Measurements from ENCODE around the gene SOHLH1. TPM values are rescaled to one million over a fixed set of nuclear protein-coding genes. Genes with fewer than 3 reads are reported as not detected.
"Not testable (repeated sequence)": the region's sequence is repeated elsewhere in the genome, so short reads cannot be mapped to it uniquely, and the experiment has no call there.

SOHLH1 gene
- total RNA-seq, 4 donors from 2014 or later: not detected

DNA sequence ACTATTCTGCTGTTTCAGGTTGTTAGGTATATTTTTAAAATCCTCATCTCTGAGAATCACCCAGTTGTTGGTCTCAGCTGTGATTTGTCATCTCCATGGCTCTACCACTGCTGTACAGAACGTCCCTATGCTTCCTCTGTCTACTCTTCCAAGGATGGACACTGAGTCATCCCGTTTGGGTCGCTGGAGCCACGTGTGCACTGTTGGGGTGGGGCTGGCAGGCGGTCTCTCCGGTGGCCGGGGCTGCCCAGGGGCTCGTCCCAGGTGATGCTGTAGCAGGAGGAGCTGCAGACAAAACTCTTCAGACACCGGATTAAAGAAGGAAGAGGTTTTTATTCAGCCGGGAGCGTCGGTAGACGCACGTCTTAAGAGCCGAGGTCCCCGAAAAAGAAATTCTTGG lies 19.2 kb downstream of the SOHLH1 start:
- TF ChIP-seq, protein P1, sequence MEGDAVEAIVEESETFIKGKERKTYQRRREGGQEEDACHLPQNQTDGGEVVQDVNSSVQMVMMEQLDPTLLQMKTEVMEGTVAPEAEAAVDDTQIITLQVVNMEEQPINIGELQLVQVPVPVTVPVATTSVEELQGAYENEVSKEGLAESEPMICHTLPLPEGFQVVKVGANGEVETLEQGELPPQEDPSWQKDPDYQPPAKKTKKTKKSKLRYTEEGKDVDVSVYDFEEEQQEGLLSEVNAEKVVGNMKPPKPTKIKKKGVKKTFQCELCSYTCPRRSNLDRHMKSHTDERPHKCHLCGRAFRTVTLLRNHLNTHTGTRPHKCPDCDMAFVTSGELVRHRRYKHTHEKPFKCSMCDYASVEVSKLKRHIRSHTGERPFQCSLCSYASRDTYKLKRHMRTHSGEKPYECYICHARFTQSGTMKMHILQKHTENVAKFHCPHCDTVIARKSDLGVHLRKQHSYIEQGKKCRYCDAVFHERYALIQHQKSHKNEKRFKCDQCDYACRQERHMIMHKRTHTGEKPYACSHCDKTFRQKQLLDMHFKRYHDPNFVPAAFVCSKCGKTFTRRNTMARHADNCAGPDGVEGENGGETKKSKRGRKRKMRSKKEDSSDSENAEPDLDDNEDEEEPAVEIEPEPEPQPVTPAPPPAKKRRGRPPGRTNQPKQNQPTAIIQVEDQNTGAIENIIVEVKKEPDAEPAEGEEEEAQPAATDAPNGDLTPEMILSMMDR (IDR thresholded peaks at IDR 0.05): no peak
- DNase-seq (ENCODE audit: low spot score) (no peak), ATAC-seq (ENCODE audit: low FRiP score) (no peak)

DNA sequence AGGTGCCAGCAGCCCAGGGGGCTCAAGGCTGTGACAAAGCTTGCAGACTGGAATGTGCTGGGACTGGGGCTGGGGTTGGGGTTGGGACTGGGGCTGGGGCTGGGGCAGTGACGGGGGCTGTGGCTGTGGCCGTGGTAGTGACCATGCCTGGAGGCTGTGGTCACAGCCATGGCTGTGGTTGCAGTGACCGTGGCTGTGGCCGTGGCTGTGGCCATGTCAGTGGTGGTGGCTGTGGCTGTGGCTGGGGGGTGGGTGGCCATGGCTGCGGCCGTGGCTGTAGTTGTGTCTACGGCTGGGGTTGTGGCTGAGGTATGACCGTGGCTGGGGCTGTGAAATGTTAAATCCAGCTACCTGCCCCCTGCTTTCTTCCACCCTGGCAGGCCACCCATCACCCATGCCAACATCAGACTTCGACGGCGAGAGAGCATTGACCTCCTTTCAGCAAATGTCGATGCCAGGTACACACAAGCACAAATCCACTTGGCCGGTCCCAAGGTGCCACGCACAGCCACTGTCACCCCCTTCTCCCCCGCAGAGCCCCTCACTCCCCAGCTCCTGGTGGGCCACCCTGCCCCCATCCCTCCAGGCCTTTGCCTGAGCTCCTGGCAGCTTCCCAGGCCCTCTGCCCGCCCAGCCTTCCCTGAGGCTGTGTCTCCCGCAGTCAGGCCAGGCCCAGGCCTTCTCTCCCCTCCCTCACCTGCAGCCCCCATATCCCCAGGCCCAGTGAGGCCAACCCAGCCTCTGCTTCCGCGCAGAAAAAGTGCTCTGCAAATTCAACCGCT lies 20.9 kb downstream of the SOHLH1 start:
- DNase-seq (ENCODE audit: low spot score): no peak
- TF ChIP-seq, protein P1 (IDR thresholded peaks at IDR 0.05): no peak
- ATAC-seq (ENCODE audit: low FRiP score): no peak

DNA sequence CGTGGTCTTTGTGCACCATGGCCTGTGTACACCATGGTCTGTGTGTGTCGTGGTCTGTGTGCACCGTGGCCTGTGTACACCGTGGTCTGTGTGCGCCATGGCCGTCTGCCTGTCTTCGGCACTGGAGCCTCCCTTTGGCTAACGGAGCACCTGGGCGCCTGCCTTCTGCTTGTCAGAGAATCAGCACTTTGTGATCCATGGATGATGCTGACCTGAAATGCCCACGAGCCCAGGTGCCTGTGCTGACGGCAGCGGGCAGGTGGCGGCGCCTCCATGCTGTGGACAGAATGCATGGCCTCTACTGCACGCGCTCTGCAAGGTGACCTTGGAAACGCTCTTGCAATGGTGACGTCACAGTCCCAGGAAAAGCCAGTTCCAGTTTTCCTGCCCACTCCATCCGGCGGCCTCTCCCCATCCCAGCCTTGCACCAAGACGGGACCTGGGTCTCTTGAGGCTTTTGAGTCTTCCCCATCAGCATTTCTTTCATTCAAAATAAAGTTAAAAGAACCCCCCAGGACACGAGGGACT lies 21.6 kb downstream of the SOHLH1 start:
- ATAC-seq (ENCODE audit: low FRiP score): no peak
- TF ChIP-seq, protein P1 (IDR thresholded peaks at IDR 0.05): no peak
- no peak for DNase-seq (ENCODE audit: low spot score)

DNA sequence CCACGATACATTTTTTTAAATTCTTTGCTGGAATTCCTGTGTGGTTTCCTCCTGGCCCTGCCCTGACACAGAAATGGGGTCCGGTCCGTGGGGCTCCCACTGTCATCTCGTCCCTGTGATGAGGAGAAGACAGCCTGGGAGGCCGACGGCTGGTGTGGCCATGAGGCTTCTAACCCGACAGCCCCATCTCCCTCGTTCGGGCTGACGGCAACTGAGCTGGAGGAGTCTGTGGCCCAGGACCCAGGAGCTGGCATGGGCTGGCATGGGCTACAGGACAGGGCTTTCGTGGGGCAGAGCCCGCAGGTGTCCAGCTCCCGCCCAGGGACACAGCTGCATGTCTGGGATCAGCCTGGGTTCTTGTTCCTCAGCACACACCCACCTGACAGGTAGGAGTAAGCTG lies 22.4 kb downstream of the SOHLH1 start:
- no peak for DNase-seq (ENCODE audit: low spot score)
- TF ChIP-seq, protein P1 (IDR thresholded peaks at IDR 0.05): no peak
- ATAC-seq (ENCODE audit: low FRiP score): no peak

DNA sequence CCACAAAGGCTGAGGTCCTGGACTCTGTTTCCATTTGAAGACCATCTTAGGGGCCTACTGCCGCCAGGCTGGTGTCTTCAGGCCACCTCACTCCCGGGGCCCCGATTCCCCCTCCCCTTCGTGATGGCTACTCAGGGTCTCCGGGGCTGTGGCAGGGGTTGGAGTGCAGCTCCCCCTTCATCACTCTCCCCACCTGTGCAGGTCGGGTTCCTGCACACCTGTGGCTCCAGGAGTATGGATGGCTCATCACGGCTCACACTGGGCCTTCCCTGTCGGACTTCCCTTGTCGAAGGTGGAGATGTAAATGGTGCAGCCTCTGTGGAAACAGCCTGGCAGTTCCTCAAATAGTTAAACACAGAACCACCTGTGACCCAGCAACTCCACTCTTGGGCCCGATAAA lies 24.3 kb downstream of the SOHLH1 start:
- TF ChIP-seq, protein P1 (IDR thresholded peaks at IDR 0.05): no peak
- no peak for ATAC-seq (ENCODE audit: low FRiP score)
- DNase-seq (ENCODE audit: low spot score): no peak

DNA sequence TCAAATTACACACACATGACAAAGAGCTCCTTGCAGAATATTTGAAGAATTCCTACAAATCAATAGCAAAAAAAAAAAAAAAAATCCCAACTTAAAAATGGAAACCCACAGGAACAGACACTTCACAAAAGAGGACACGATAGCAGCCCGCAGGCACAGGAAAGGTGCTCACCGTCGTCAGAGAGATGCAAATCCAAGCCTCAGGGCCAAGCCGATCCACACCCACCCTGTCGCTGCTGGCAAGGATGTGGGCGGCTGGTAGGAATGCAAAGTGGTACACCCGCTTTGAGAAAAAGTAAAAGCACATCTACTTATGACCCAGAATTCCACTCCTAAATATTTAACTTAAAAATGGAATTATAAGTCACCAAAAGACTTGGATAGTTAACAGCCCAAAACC lies 25.3 kb downstream of the SOHLH1 start:
- ATAC-seq (ENCODE audit: low FRiP score) (no peak), DNase-seq (ENCODE audit: low spot score) (no peak)
- TF ChIP-seq, protein P1 (IDR thresholded peaks at IDR 0.05): no peak

DNA sequence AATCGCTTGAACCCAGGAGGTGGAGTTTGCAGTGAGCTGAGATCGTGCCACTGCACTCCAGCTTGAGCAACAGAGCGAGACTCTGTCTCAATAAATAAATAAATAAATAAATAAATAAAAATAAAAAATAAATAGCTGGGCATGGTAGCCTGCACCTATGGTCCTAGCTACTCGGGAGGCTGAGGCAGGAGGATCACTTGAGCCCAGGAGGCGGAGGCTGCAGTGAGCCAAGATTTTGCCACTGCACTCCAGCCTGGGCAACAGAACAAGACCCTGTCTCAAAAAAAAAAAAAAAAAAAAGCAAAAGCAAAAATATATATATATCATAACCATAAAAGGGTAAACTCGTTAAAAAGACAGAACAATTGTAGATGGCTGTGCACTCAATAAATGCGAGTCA lies 26.5 kb downstream of the SOHLH1 start:
- DNase-seq (ENCODE audit: low spot score); ATAC-seq (ENCODE audit: low FRiP score): not testable (repeated sequence)
